NCI-H748 treated with DMSO at 0.1 percent for 48 hours (cell line): ENCODE measurements around the gene HNF1B.
"Not testable (repeated sequence)": the region's sequence is repeated elsewhere in the genome, so short reads cannot be mapped to it uniquely, and the experiment has no call there.

Source experiments
- DNase-seq: peaks from one replicate; lab custom pipeline; 2025; lab: John Stamatoyannopoulos, UW

The HNF1B gene

GRCh38 chr17:37701496-37701898, 43.4 kb downstream of the HNF1B start:
- no peak for DNase-seq

GRCh38 chr17:37700881-37701280, 44.0 kb downstream of the HNF1B start:
- no peak for DNase-seq

- no peak for DNase-seq
Observed at GRCh38 chr17:37699285-37699973, 45.4 kb downstream of the HNF1B start.

GRCh38 chr17:37698911-37699255, 46.0 kb downstream of the HNF1B start:
- DNase-seq = no peak

GRCh38 chr17:37698132-37698910, 46.5 kb downstream of the HNF1B start:
- no peak for DNase-seq

GRCh38 chr17:37697381-37697780, 47.5 kb downstream of the HNF1B start:
- DNase-seq = no peak

GRCh38 chr17:37696366-37696765, 48.5 kb downstream of the HNF1B start:
- DNase-seq = no peak

- no peak for DNase-seq
Observed at GRCh38 chr17:37695726-37696125, 49.1 kb downstream of the HNF1B start.

- no peak for DNase-seq
Observed at GRCh38 chr17:37694734-37695133, 50.1 kb downstream of the HNF1B start.

- DNase-seq = no peak
Observed at GRCh38 chr17:37693328-37693727, 51.5 kb downstream of the HNF1B start.

GRCh38 chr17:37691807-37692206, 53.1 kb downstream of the HNF1B start:
- DNase-seq = no peak

- DNase-seq = no peak
Observed at GRCh38 chr17:37689317-37689716, 55.5 kb downstream of the HNF1B start.

GRCh38 chr17:37683454-37683984, 61.3 kb downstream of the HNF1B start:
- DNase-seq = no peak

- DNase-seq = no peak
Observed at GRCh38 chr17:37682007-37682406, 62.9 kb downstream of the HNF1B start.

- DNase-seq = not testable (repeated sequence)
Observed at GRCh38 chr17:37679995-37680394, 64.9 kb downstream of the HNF1B start.

GRCh38 chr17:37678036-37678435, 66.8 kb downstream of the HNF1B start:
- no peak for DNase-seq

GRCh38 chr17:37677021-37677420, 67.8 kb downstream of the HNF1B start:
- DNase-seq = no peak

- DNase-seq = no peak
Observed at GRCh38 chr17:37676115-37676925, 68.5 kb downstream of the HNF1B start.

GRCh38 chr17:37674511-37674910, 70.3 kb downstream of the HNF1B start:
- DNase-seq = no peak

- no peak for DNase-seq
Observed at GRCh38 chr17:37673386-37673785, 71.5 kb downstream of the HNF1B start.

GRCh38 chr17:37672548-37673078, 72.2 kb downstream of the HNF1B start:
- no peak for DNase-seq

- DNase-seq = no peak
Observed at GRCh38 chr17:37671824-37672547, 72.9 kb downstream of the HNF1B start.
